ENCODE results near the gene BLOC1S5. TPM values are rescaled to one million over a fixed set of nuclear protein-coding genes. Genes with fewer than 3 reads are reported as not detected.
A peak's percentile ranks its signal among the peaks of the same experiment; 100 is the strongest.

BLOC1S5 gene
- total RNA-seq, 1 donor from 2014 or later, result 34.4 TPM

GRCh38 chr6:8110117-8110721, 46.0 kb upstream of the BLOC1S5 start:
- no peaks in the 10 kb centered on the region for H3K36me3 Mint-ChIP-seq

GRCh38 chr6:8108759-8109539, 44.8 kb upstream of the BLOC1S5 start:
- Mint-ChIP-seq H3K27me3 (ENCODE audit: insufficient read depth, low read depth) (peaks cover 6% of the 10 kb centered on the region), H3K9me3 (peaks cover 2% of the 10 kb centered on the region), H3K4me3 (no peak overlapping the region), H3K36me3 (no peaks in the 10 kb centered on the region), H3K4me1 (peaks cover 2% of the 10 kb centered on the region), H3K27ac (no peak overlapping the region)
- Histone ChIP-seq H3K4me2 (no peak overlapping the region), H3K27me3 (no peaks in the 10 kb centered on the region), H3K4me1 (peaks cover 3% of the 10 kb centered on the region), H3K9me3 (ENCODE audit: low read depth) (no peaks in the 10 kb centered on the region), H3K36me3 (no peaks in the 10 kb centered on the region), H3K27ac (no peak overlapping the region), H4K20me1 (ENCODE audit: low read depth) (no peaks in the 10 kb centered on the region), H3K9ac (no peak overlapping the region), H3F3A (ENCODE audit: low read depth) (no peaks in the 10 kb centered on the region), H3K4me3 (no peak overlapping the region), H3K79me2 (ENCODE audit: low read depth) (no peaks in the 10 kb centered on the region), H2AFZ (replicated peaks) (no peak overlapping the region)
- TF ChIP-seq EZH2 (IDR thresholded peaks at IDR 0.05) (no peak), CTCF (IDR thresholded peaks at IDR 0.05) (no peak), EZH2phosphoT487 (IDR thresholded peaks at IDR 0.05) (no peak)
- no peak for DNase-seq (ENCODE audit: low spot score)

More at GRCh38 chr6:8110117-8110721, 46.0 kb upstream of the BLOC1S5 start:
- no peak for TF ChIP-seq EZH2 (IDR thresholded peaks at IDR 0.05)
- no peak for TF ChIP-seq EZH2phosphoT487 (IDR thresholded peaks at IDR 0.05)
- TF ChIP-seq CTCF (IDR thresholded peaks at IDR 0.05), result no peak
- H3K4me3 ChIP-seq, result no peak overlapping the region
- no peak overlapping the region for H3K9ac ChIP-seq
- no peaks in the 10 kb centered on the region for H3F3A ChIP-seq (ENCODE audit: low read depth)
- Mint-ChIP-seq H3K4me1 (peaks cover 2% of the 10 kb centered on the region), H3K9me3 (peaks cover 2% of the 10 kb centered on the region), H3K27me3 (ENCODE audit: insufficient read depth, low read depth) (peaks cover 6% of the 10 kb centered on the region), H3K4me3 (no peak overlapping the region), H3K27ac (no peak overlapping the region)
- H4K20me1 ChIP-seq (ENCODE audit: low read depth), result no peaks in the 10 kb centered on the region
- H3K36me3 ChIP-seq, result no peaks in the 10 kb centered on the region
- H3K9me3 ChIP-seq (ENCODE audit: low read depth), result no peaks in the 10 kb centered on the region
- H3K79me2 ChIP-seq (ENCODE audit: low read depth), result no peaks in the 10 kb centered on the region
- no peak overlapping the region for H3K4me2 ChIP-seq
- H2AFZ ChIP-seq (replicated peaks), result no peak overlapping the region
- no peak overlapping the region for H3K27ac ChIP-seq
- peaks cover 3% of the 10 kb centered on the region for H3K4me1 ChIP-seq
- no peak for DNase-seq (ENCODE audit: low spot score)
- no peaks in the 10 kb centered on the region for H3K27me3 ChIP-seq

GRCh38 chr6:8108031-8108660, 44.0 kb upstream of the BLOC1S5 start:
- H4K20me1 ChIP-seq (ENCODE audit: low read depth), result no peaks in the 10 kb centered on the region
- no peak overlapping the region for H2AFZ ChIP-seq (replicated peaks)
- no peaks in the 10 kb centered on the region for H3K36me3 Mint-ChIP-seq
- H3K79me2 ChIP-seq (ENCODE audit: low read depth), result no peaks in the 10 kb centered on the region
- H3K4me1 ChIP-seq, result peaks cover 3% of the 10 kb centered on the region
- H3K4me3 ChIP-seq, result no peak overlapping the region
- no peaks in the 10 kb centered on the region for H3K9me3 ChIP-seq (ENCODE audit: low read depth)
- peaks cover 2% of the 10 kb centered on the region for H3K9me3 Mint-ChIP-seq
- no peak for DNase-seq (ENCODE audit: low spot score)
- H3K27me3 ChIP-seq, result no peaks in the 10 kb centered on the region
- H3K4me2 ChIP-seq, result no peak overlapping the region
- H3K27ac ChIP-seq, result no peak overlapping the region
- peak overlapping the region; percentile 39 for H3K27ac Mint-ChIP-seq
- H3K27me3 Mint-ChIP-seq (ENCODE audit: insufficient read depth, low read depth), result peaks cover 5% of the 10 kb centered on the region
- peaks cover 2% of the 10 kb centered on the region for H3K4me1 Mint-ChIP-seq
- no peak overlapping the region for H3K4me3 Mint-ChIP-seq
- no peaks in the 10 kb centered on the region for H3F3A ChIP-seq (ENCODE audit: low read depth)
- no peaks in the 10 kb centered on the region for H3K36me3 ChIP-seq
- no peak overlapping the region for H3K9ac ChIP-seq
- no peak for TF ChIP-seq EZH2 (IDR thresholded peaks at IDR 0.05)
- no peak for TF ChIP-seq EZH2phosphoT487 (IDR thresholded peaks at IDR 0.05)
- TF ChIP-seq CTCF (IDR thresholded peaks at IDR 0.05), result no peak
